Caco-2 (cell line): Measurements from ENCODE around the gene MAPK4. TPM values are rescaled to one million over a fixed set of nuclear protein-coding genes. Genes with fewer than 3 reads are reported as not detected.
A peak's percentile ranks its signal among the peaks of the same experiment; 100 is the strongest.

Source experiments
- BruUV-seq: library from RNA; stranded (reverse); fragments of 400-500 nt; replicated peaks from 2 replicates; lab custom pipeline; 2021; lab: Mats Ljungman, UMichigan
- CTCF ChIA-PET: fragments of 300-600 bp; sonication (Branson Sonifier 250); formaldehyde crosslinking; loops from one replicate; lab custom pipeline; 2022; ENCODE audit warnings: antibody characterized with exemption; lab: Charles Lee
- POLR2A ChIA-PET: fragments of 300-600 bp; sonication (Branson Sonifier 250); formaldehyde crosslinking; loops from one replicate; lab custom pipeline; 2022; ENCODE audit warnings: antibody characterized with exemption; lab: Charles Lee
- DNase-seq, 2 experiments: peaks; one replicate each; pipeline versions ENCODE4 v3.0.0 to v3.0.0-alpha.2; 2020 to 2022
- H3K27me3 ChIP-seq: replicated peaks from 2 replicates; pipeline ENCODE4 v1.6.0; 2011; ENCODE audit warnings: low read length; ENCODE audit not compliant: control insufficient read depth, insufficient read depth
- H3K36me3 ChIP-seq: 2 replicates; pipeline ENCODE4 v1.5.1; 2011; ENCODE audit warnings: low read length; ENCODE audit not compliant: control insufficient read depth, insufficient read depth
- H3K4me1 ChIP-seq: fragments of 250-450 bp; sonication (Bioruptor Pico); 2 replicates; pipeline ENCODE4 v1.5.1; 2020; ENCODE audit warnings: mild to moderate bottlenecking
- H3K4me3 ChIP-seq: 2 replicates; pipeline ENCODE4 v1.5.1; 2011; ENCODE audit warnings: low read depth, mild to moderate bottlenecking, control low read depth, low read length
- H3K9me3 ChIP-seq: fragments of 250-450 bp; sonication (Bioruptor Pico); 2 replicates; pipeline ENCODE4 v1.5.1; 2020; ENCODE audit warnings: mild to moderate bottlenecking, moderate library complexity
- H3K27ac Mint-ChIP-seq: one replicate; pipeline ENCODE4 v1.8.0; 2022; ENCODE audit warnings: mixed read lengths; ENCODE audit not compliant: unreplicated experiment
- H3K27me3 Mint-ChIP-seq: one replicate; pipeline ENCODE4 v1.8.0; 2022; ENCODE audit warnings: mixed read lengths; ENCODE audit not compliant: insufficient read depth, unreplicated experiment
- H3K36me3 Mint-ChIP-seq: one replicate; pipeline ENCODE4 v1.8.0; 2022; ENCODE audit warnings: mild to moderate bottlenecking, mixed read lengths; ENCODE audit not compliant: insufficient read depth, unreplicated experiment
- H3K4me1 Mint-ChIP-seq: one replicate; pipeline ENCODE4 v1.8.0; 2022; ENCODE audit warnings: low read depth, mixed read lengths; ENCODE audit not compliant: unreplicated experiment
- H3K4me3 Mint-ChIP-seq: one replicate; pipeline ENCODE4 v1.8.0; 2022; ENCODE audit warnings: mild to moderate bottlenecking, moderate library complexity, mixed read lengths; ENCODE audit not compliant: unreplicated experiment
- H3K9me3 Mint-ChIP-seq: one replicate; pipeline ENCODE4 v1.8.0; 2022; ENCODE audit warnings: mixed read lengths; ENCODE audit not compliant: unreplicated experiment
- intact Hi-C: fragments of 100-400 bp; cut with micrococcal nuclease; formaldehyde crosslinking; loops from one replicate; pipeline ENCODE4 v1.10.0; 2022; ENCODE audit not compliant: unreplicated experiment
- total RNA-seq: library from RNA; stranded (reverse); gene quantifications from 2 replicates; pipeline ENCODE4 v1.2.3, GENCODE V29; 2022
- TF ChIP-seq, protein P1 (sequence below), 2 experiments: fragments of 200-600 bp in 1 of 2; IDR thresholded peaks; 1 replicate in 1 of 2; 2 replicates in 1 of 2; pipeline versions ENCODE4 v1.5.1 to v1.8.0; 2011 to 2022; ENCODE audit warnings: antibody characterized with exemption in 1 of 2, control low read depth in 1 of 2, inconsistent platforms in 1 of 2, low read depth in 1 of 2, low read length in 1 of 2, mild to moderate bottlenecking in 1 of 2, moderate library complexity in 1 of 2; ENCODE audit not compliant: insufficient read depth in 1 of 2, severe bottlenecking in 1 of 2, unreplicated experiment in 1 of 2

Gene MAPK4
- total RNA-seq, 1 experiment from 2014 or later, result 0.88 TPM

- H3K36me3 Mint-ChIP-seq, result no peaks in the 10 kb centered on the region
- BruUV-seq, result no TSS peak
- no peak overlapping the region for H3K4me3 Mint-ChIP-seq
- no peaks in the 10 kb centered on the region for H3K27me3 ChIP-seq
- H3K27me3 Mint-ChIP-seq, result no peaks in the 10 kb centered on the region
- H3K4me1 ChIP-seq, result peaks cover 6% of the 10 kb centered on the region; the same call in 1 of the 2 replicates
- no peak for DNase-seq
- no peaks in the 10 kb centered on the region for H3K9me3 Mint-ChIP-seq
- no peaks in the 10 kb centered on the region for H3K4me1 Mint-ChIP-seq
- CTCF ChIA-PET, result no interaction called here
- H3K9me3 ChIP-seq, result no peaks in the 10 kb centered on the region
- H3K36me3 ChIP-seq, result no peaks in the 10 kb centered on the region
- no peak overlapping the region for H3K27ac Mint-ChIP-seq
- H3K4me3 ChIP-seq, result no peak overlapping the region
- POLR2A ChIA-PET, result no interaction called here
- intact Hi-C loops, result no loop called here
- TF ChIP-seq, protein P1, sequence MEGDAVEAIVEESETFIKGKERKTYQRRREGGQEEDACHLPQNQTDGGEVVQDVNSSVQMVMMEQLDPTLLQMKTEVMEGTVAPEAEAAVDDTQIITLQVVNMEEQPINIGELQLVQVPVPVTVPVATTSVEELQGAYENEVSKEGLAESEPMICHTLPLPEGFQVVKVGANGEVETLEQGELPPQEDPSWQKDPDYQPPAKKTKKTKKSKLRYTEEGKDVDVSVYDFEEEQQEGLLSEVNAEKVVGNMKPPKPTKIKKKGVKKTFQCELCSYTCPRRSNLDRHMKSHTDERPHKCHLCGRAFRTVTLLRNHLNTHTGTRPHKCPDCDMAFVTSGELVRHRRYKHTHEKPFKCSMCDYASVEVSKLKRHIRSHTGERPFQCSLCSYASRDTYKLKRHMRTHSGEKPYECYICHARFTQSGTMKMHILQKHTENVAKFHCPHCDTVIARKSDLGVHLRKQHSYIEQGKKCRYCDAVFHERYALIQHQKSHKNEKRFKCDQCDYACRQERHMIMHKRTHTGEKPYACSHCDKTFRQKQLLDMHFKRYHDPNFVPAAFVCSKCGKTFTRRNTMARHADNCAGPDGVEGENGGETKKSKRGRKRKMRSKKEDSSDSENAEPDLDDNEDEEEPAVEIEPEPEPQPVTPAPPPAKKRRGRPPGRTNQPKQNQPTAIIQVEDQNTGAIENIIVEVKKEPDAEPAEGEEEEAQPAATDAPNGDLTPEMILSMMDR (IDR thresholded peaks at IDR 0.05; ENCODE audit: insufficient read depth in 1 of 2, low read depth in 1 of 2, low read length in 1 of 2, severe bottlenecking in 1 of 2, unreplicated experiment in 1 of 2), result no peak
These were observed 91.4 kb downstream of the MAPK4 start for GRCh38 chr18:50651334-50651733.

DNA sequence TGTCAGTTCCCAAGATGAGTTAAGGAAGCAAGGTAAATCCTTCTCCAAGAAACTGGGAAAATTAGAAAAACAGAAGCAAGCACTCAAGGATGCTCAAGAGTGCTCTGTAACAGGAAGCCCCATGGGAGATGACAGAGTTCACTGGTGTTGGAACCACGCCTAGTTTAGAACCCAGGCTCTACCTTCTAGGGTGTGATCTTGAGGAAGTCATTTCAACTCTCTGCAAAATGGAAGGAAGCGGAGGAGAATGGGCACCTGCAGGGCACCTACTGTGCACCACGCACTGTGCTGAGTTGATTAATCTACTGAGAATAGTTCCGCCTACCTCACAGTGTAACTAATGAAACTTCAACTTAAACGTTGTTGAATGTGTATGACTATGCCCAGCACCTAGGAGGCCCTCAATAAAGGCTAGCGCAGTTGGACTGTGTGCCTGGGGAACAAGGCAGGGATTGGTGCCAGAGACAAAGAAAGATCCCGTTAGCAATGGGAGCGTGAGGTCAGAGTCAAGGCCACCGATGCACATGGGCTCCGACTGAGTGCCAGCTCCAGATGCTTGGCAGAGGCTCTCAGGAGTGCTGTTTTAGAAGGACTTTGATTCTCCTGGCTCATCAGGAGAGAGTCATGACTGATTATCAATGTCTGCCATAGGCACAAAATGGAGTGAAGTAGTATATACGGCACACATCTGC lies 93.7 kb downstream of the MAPK4 start:
- CTCF ChIA-PET, result no interaction called here
- BruUV-seq, result no TSS peak
- H3K27me3 Mint-ChIP-seq, result no peaks in the 10 kb centered on the region

GRCh38 chr18:50654211-50654610 lies 94.3 kb downstream of the MAPK4 start:
- POLR2A ChIA-PET, result no interaction called here
- BruUV-seq, result TSS peak; percentile 79
- intact Hi-C loops, result no loop called here

More for the DNA sequence above, 93.7 kb downstream of the MAPK4 start:
- peaks cover 6% of the 10 kb centered on the region; the same call in 1 of the 2 replicates for H3K4me1 ChIP-seq
- H3K36me3 Mint-ChIP-seq, result no peaks in the 10 kb centered on the region
- no peaks in the 10 kb centered on the region for H3K4me1 Mint-ChIP-seq
- intact Hi-C loops, result no loop called here
- DNase-seq, result no peak
- TF ChIP-seq, protein P1 (IDR thresholded peaks at IDR 0.05; ENCODE audit: insufficient read depth in 1 of 2, low read depth in 1 of 2, low read length in 1 of 2, severe bottlenecking in 1 of 2, unreplicated experiment in 1 of 2), result no peak
- H3K9me3 Mint-ChIP-seq, result no peaks in the 10 kb centered on the region
- H3K36me3 ChIP-seq, result no peaks in the 10 kb centered on the region
- H3K9me3 ChIP-seq, result no peaks in the 10 kb centered on the region
- no peaks in the 10 kb centered on the region for H3K27me3 ChIP-seq
- POLR2A ChIA-PET, result no interaction called here
- no peak overlapping the region for H3K27ac Mint-ChIP-seq
- no peak overlapping the region for H3K4me3 ChIP-seq
- no peak overlapping the region for H3K4me3 Mint-ChIP-seq

More at GRCh38 chr18:50654211-50654610, 94.3 kb downstream of the MAPK4 start:
- CTCF ChIA-PET, result no interaction called here
- no peak overlapping the region for H3K27ac Mint-ChIP-seq
- no peaks in the 10 kb centered on the region for H3K36me3 Mint-ChIP-seq
- H3K4me1 ChIP-seq, result peaks cover 6% of the 10 kb centered on the region; the same call in 1 of the 2 replicates
- no peak for DNase-seq
- no peaks in the 10 kb centered on the region for H3K9me3 ChIP-seq
- TF ChIP-seq, protein P1 (IDR thresholded peaks at IDR 0.05; ENCODE audit: insufficient read depth in 1 of 2, low read depth in 1 of 2, low read length in 1 of 2, severe bottlenecking in 1 of 2, unreplicated experiment in 1 of 2), result no peak
- no peaks in the 10 kb centered on the region for H3K9me3 Mint-ChIP-seq
- peak overlapping the region; percentile 58 for H3K4me3 Mint-ChIP-seq
- H3K4me1 Mint-ChIP-seq, result no peaks in the 10 kb centered on the region
- no peaks in the 10 kb centered on the region for H3K36me3 ChIP-seq
- peak overlapping the region; percentile 15 for H3K4me3 ChIP-seq
- no peaks in the 10 kb centered on the region for H3K27me3 Mint-ChIP-seq
- no peaks in the 10 kb centered on the region for H3K27me3 ChIP-seq
